Transverse colon (tissue), 4 donors: Measurements from ENCODE around the gene TRH. TPM values are rescaled to one million over a fixed set of nuclear protein-coding genes. Genes with fewer than 3 reads are reported as not detected.
A peak's percentile ranks its signal among the peaks of the same experiment; 100 is the strongest.
"Not testable (repeated sequence)": the region's sequence is repeated elsewhere in the genome, so short reads cannot be mapped to it uniquely, and the experiment has no call there.

Experiments
- DNase-seq: peaks from one replicate; pipeline ENCODE4 v3.0.0-alpha.2; 2019
- H3K27ac ChIP-seq, 4 donors: fragments of 200-600 bp; sonication (generic); 2 replicates each; pipeline ENCODE4 v1.5.1; 2016 to 2018; ENCODE audit warnings: inconsistent platforms in 4 of 4
- H3K27me3 ChIP-seq: fragments of 200-600 bp; sonication (generic); 2 replicates; pipeline ENCODE4 v1.5.1; 2017; ENCODE audit warnings: inconsistent platforms
- H3K36me3 ChIP-seq, 4 donors: fragments of 200-600 bp; sonication (generic); 2 replicates each; pipeline ENCODE4 v1.5.1; 2017 to 2019; ENCODE audit warnings: inconsistent platforms in 4 of 4
- H3K4me1 ChIP-seq, 4 donors: fragments of 200-600 bp; sonication (generic); 2 replicates each; pipeline ENCODE4 v1.5.1; 2017 to 2020; ENCODE audit warnings: inconsistent platforms in 4 of 4
- H3K4me3 ChIP-seq, 4 donors: fragments of 200-600 bp; sonication (generic); 1 replicate in 1 of 4; 2 replicates in 3 of 4; pipeline versions ENCODE4 v1.5.1 to v1.6.1; 2017 to 2019; ENCODE audit warnings: inconsistent platforms in 4 of 4
- H3K9me3 ChIP-seq, 2 donors: fragments of 200-600 bp; sonication (generic); 2 replicates each; pipeline ENCODE4 v1.5.1; 2017 to 2019; ENCODE audit warnings: inconsistent platforms in 2 of 2
- CTCF ChIP-seq, 5 experiments: fragments of 200-600 bp in 3 of 5; fragments of 450-650 bp in 2 of 5; sonication (generic) in 3 of 5; IDR thresholded peaks; 1 replicate in 2 of 5; 2 replicates in 3 of 5; pipeline ENCODE4 v1.5.1; 2016 to 2017; ENCODE audit warnings: antibody characterized with exemption in 5 of 5, inconsistent platforms in 3 of 5, mild to moderate bottlenecking in 2 of 5, moderate library complexity in 1 of 5
- EP300 ChIP-seq: sonication (generic); formaldehyde crosslinking; IDR thresholded peaks from one replicate; pipeline ENCODE4 v1.6.1; 2017; ENCODE audit warnings: antibody characterized with exemption, low read depth
- POLR2A ChIP-seq: fragments of 450-650 bp; IDR thresholded peaks from one replicate; pipeline ENCODE4 v1.6.1; 2016; ENCODE audit warnings: antibody characterized with exemption, mild to moderate bottlenecking, moderate library complexity
- POLR2AphosphoS5 ChIP-seq, 3 donors: sonication (generic); formaldehyde crosslinking; IDR thresholded peaks; one replicate each; pipeline ENCODE4 v1.6.1; 2016; ENCODE audit warnings: antibody characterized with exemption in 3 of 3
- WGBS, 2 donors: methylation state at CpG; one replicate each; pipeline ENCODE4 v1.1.5; 2018; ENCODE audit warnings: low coverage in 1 of 2; 5-methylcytosine and 5-hydroxymethylcytosine counted together
- in situ Hi-C, 4 donors: fragments of 200-750 bp; cut with MboI; loops; one replicate each; pipeline versions ENCODE4 v1.15.0 to v1.15.1; 2017; ENCODE audit warnings: low sequenced_read_pairs in 3 of 4, low pct_ligation_motif_present in 1 of 4, low pct_unique_long_range_greater_than_20kb in 1 of 4
- intact Hi-C: fragments of 100-400 bp; cut with DNase I; formaldehyde crosslinking; loops from one replicate; pipeline ENCODE4 v1.15.1; 2023; ENCODE audit warnings: low total_unique reads
- total RNA-seq, 4 donors: library from RNA; depleted of rRNA; stranded (reverse); fragments of >200 nt; gene quantifications; one replicate each; pipeline ENCODE4 v1.1.0, GENCODE V29; 2016

Gene TRH
- total RNA-seq, 4 donors from 2014 or later = not detected

DNA sequence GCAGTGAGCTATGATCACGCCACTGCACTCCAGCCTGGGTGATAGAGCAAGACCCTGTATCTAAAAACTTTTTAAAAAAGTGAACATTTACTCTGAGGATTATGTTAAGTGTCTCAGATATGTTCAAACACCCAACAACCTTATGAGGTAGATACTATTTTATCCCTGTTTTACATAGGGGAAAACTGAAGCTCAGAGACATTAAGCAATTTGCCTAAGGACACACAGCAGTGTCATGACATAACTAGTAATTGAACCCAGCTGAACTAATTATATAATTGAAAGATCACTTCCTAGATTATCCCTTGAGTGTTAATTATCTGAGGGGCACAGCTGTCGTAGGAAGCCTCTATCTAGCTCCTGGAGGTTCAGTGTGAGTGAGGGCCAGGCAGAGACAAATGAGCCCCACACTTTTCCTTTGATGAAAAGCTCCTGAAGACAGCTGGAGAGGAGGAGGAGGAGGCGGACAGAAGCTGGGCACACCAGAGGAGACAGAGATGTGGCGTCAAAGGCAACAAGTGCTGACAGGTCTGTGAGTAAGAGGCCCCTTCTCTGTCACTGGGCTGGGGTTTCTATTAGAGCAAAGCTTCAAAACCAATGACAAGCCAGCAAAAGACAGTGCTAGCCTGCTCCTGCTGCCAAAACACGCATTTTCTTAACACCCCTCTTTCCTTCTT is 20.5 kb downstream of the TRH start:
- no peak overlapping the region for H3K4me3 ChIP-seq
- DNase-seq = no peak
- WGBS, 2 donors = 47 to 70% methylated on average over 3 to 5 of the region's 5 CpGs
- no peak for TF ChIP-seq EP300
- TF ChIP-seq POLR2AphosphoS5 (IDR thresholded peaks at IDR 0.05) = no peak
- no peak for TF ChIP-seq POLR2A
- no peak for TF ChIP-seq CTCF (IDR thresholded peaks at IDR 0.05)
- no peaks in the 10 kb centered on the region for H3K4me1 ChIP-seq
- no peak overlapping the region for H3K27ac ChIP-seq
- in situ Hi-C loops = no loop called here
- H3K9me3 ChIP-seq = no peaks in the 10 kb centered on the region
- no peaks in the 10 kb centered on the region for H3K27me3 ChIP-seq
- H3K36me3 ChIP-seq = no peaks in the 10 kb centered on the region
- intact Hi-C loops = no loop called here

DNA sequence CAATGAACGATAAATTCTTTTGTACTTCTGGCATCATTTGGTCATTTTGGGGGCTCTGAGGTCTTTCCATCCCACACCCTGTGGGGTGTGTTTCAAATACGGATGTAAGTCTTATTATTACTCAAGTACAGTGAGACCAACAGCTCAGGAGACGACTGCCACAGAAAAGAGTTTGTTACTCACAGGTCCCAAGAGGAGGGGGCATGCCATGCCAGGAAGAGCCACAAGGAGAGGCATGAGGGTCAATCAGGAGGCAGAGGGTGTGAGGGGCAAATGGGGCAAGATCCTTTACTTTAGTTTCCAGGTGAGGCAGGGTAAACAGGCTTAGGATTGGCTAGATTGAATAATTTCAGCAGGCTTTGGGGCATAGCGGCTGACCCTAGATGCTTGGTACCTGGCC is 21.6 kb downstream of the TRH start:
- no peaks in the 10 kb centered on the region for H3K9me3 ChIP-seq
- WGBS, 2 donors = 72 to 81% methylated on average over 2 to 4 of the region's 4 CpGs
- no peak for DNase-seq
- H3K27me3 ChIP-seq = no peaks in the 10 kb centered on the region
- no peak overlapping the region for H3K4me3 ChIP-seq
- H3K36me3 ChIP-seq = no peaks in the 10 kb centered on the region
- no peak overlapping the region for H3K27ac ChIP-seq
- H3K4me1 ChIP-seq = no peaks in the 10 kb centered on the region
- intact Hi-C loops (no loop called here), in situ Hi-C loops (no loop called here)
- no peak for TF ChIP-seq POLR2AphosphoS5 (IDR thresholded peaks at IDR 0.05)
- no peak for TF ChIP-seq CTCF (IDR thresholded peaks at IDR 0.05)
- no peak for TF ChIP-seq POLR2A

GRCh38 chr3:129999176-129999575 is 24.7 kb downstream of the TRH start:
- H3K4me3 ChIP-seq, in situ Hi-C loops, H3K27ac ChIP-seq, H3K36me3 ChIP-seq, H3K27me3 ChIP-seq, H3K4me1 ChIP-seq, DNase-seq, H3K9me3 ChIP-seq: not testable (repeated sequence)
- 60 to 67% methylated on average over 1 to 4 of the region's 5 CpGs for WGBS, 2 donors
- intact Hi-C loops = loop anchor here (2.0 kb wide), 1 partner anchor 56 kb away; no protein-coding TSS in a partner anchor

DNA sequence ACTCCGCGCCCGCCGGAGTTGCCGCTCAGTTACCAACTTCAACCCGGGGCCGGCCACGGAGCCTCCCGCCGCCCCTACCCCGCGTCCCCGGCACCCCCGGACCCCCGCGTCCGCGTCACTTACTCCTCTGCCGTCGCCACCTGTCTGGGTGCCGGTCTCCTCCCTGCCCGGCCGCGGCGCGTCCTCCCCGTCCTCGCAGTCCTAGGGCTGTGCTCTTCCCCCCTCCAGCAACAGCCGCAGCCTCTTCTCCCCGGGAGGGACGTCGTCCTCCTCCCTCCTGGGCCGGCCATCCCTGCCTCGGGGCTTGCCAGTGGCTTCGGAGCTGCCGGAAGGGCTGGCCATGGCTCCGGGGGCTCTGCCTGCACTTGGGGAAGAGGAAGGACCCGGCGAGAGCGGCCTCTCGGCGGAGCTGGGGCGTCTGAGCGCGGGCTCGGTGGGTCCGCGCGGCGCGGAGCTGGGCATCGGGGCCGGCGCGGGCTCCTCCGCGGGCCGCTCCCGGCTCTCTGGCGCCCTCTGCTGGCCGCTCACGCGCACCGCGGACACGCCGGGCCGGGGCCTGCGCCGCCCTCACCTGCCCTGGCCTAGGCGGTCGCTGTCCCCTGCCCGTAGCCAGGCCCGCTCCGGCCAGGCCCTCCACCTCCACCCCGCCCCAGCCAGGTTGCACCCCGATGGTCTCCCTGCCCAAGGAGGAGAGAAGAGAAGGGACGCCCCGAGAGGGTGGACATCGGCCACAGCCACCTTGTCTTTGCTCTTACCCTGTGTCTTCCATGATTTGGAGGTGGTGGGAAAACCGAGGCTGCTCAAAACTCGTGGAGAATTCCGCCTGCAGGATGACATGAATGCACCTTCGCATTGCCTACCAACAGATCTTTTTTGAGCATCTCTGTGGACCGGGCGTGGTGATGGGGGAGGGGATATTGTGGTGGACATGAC is 28.4 kb downstream of the TRH start:
- H3K27me3 ChIP-seq, intact Hi-C loops, H3K9me3 ChIP-seq, H3K4me1 ChIP-seq, H3K36me3 ChIP-seq, in situ Hi-C loops: not testable (repeated sequence)
- Histone ChIP-seq H3K27ac (peak overlapping the region in 1 of 4 donors; percentile 22), H3K4me3 (peak overlapping the region; percentile 38 to 65 (median 44))
- 49% methylated on average over 7 of the region's 86 CpGs; no CpG with 5 or more reads in 1 of the 2 donors for WGBS, 2 donors
- peak; percentile 63 for DNase-seq
- peak; percentile 20 to 73 (median 57) for TF ChIP-seq CTCF (IDR thresholded peaks at IDR 0.05)
